HG02642 (cell line): ENCODE data around the gene RAI2.

ENCODE experiments used
- ATAC-seq: cut with Tn5 transposase; IDR thresholded peaks from one replicate; pipeline ENCODE4 v1.9.1; 2021; ENCODE audit warnings: mild to moderate bottlenecking; ENCODE audit not compliant: unreplicated experiment, poor library complexity

RAI2 gene

DNA sequence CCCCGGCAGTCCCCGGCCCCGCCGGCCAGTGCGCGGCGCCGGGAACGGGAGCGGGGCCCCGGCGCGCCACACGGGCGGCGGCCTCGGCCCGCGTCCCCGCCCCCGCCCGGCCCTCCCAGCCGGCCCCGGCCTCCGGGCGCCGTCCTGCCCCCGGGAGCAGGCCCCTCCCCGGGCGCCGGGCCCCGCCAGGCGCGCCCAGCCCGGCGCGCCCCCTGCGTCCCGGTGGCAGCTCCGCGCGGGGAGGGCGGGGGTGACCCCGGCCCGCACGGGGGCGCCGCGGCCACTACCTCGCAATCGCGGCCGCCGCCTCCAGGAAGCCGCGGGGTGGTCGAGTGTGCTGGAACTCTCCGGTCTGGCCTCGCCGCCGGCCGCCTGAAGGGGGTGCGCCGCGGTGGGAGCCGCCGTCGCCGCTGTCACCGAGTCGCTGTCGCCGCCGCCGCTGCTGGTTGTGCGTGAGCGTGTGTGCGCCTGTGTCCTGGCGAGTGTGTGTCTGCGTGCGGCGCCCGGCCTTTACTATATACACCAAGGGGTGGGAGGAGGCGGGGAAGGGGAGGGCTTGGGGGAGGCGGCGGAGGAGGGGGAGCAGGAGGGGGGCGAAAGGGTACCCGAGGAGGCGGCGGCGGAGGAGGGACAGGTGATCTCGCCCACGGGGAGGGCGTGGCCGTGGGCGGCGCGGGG, at the start of gene RAI2:
Gene RAI2 (minus strand): TSS at position 488 of the 678 bp plus-strand sequence. CDS start 59,288 bp downstream, outside the sequence.
- no peak for ATAC-seq

DNA sequence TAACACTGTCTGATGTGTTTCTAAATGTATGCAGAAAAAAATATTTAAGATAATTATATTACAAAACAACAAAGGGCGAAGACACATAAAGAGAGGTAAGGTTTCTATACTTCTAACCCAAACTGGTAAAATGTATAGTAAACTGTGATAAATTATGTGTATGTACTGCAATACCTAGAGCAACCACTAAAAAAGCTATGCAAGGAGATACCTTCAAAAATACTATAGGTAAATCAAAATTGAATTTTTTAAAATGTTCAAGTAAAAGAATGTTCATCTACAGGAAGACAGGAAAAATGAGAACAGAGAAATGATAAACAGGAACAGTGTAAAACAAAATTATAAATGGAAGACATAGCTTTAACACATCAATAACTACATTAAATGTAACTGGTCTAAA, 27.3 kb upstream of the RAI2 start:
- no peak for ATAC-seq

DNA sequence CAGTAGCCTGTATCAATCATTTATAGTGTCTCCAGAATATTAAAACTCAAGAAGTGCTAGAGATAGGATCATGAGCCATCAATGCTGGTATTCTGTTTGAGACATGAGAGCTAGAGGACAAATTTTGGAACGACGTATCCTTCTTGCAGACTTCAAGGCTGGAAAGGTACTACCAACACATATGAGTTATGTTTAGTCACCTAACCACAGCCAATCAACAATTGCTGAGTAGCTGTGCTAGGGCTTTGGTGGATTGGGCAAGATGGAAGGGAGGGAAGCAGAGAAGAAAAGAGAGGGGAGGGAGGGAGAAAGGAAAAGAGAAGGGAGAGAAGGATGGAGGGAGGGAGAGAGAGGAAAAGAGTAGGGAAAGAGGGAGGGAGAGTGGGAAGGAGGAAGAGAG, 21.6 kb upstream of the RAI2 start:
- ATAC-seq = no peak

DNA sequence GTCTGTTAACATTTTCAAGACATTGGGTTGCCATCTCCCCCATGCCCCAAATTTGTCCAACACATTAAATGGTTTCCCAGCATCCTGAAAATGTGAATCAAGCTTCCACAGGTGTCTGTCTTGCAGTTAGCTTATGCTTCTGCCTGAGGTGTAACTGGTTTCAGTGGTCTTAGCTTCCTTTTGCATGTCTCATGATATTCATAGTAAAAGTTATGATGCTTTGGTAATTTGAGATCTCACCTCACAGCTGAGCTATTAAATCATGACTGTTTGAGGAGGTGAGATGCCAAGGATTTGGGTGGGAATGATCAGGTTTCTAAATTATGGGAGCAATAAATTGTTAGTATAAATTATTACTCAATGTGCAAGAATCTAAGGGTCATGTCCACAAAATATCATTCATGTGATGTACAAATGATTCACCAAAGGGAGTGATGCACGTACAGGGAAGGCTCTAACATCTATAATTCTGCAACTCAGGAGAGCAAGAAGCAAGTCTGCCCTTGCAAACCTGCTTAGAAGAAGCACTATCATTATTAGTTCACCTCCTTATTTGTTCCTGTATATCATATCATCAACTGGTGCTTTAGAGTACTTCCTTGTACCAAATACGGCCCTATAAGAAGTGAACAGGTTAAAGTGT, 17.1 kb upstream of the RAI2 start:
- ATAC-seq = no peak

DNA sequence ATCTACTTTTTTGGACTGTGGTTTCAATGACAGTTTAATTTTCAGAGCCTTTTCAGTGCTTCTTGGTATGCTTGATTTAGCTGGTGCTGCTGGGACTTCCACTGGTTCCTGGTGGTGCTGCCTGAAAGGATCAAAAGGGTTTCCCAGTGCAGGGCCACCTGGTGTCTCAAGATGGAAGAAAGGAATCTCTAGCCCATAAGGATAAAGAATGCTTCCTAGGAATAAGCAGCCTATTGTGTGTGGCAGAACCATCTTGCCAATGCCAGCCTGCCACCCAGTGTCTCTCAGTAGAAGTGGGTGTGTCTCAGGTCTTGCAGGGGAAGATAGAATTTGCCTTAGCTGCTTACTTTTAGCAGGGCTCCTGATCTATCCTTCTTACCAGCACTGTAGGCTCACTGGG, 15.0 kb upstream of the RAI2 start:
- ATAC-seq = no peak

- no peak for ATAC-seq
Observed at GRCh38 chrX:17869580-17869979, 8.5 kb upstream of the RAI2 start.

DNA sequence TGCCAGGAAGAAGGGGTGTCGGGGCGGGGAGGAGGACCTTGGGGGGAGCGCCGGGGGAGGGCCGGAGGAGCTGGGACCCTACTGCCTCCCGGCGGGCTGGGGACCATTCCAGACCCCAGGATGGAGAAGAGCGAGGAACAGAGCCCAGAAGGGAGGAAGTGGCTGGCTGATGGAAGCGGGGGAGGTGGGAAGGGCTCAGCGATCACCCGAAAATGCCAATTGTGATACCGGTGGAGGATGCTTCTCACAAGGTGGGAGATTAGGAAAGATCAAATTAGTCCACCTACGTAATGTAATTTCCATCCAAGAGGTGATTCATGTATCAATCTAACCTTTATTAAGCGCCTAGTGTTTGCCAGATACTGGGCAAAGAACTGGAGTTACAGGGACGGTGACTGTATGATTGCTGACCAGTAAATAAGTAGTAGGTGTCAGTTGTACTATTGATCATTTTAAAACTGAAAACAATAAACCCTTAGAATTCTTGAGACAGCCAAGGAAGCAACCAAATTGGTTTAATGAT, 452 bp upstream of the RAI2 start:
- no peak for ATAC-seq

DNA sequence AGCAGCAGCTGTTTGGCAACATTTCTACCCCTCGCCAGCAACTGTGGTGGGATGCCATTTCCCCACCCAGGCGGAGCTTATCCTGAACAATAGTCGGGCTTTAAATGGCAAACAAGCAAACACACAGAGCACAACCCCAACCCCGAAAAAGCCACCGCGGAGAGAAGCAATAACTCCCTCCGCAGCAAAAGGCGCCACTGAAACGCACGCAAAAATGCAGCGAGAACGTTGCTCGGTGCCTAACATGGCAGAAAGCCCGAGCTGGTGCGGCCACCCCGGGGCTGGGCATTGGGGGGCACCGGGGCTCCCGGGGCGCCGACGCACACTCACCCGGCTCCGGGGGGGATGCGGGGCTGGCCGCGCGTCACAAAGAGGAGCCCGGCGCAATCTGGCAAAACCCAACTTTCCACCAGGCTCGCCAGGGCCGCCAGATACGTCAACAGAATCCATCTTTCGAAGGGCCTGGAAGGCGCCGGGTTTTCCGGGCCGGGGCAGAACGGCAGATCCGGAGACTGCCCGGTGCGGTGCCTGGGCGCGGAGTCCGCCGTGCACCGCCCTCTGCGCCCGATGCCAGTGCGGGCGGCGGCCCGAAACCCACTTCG, 818 bp downstream of the RAI2 start:
- ATAC-seq = no peak

DNA sequence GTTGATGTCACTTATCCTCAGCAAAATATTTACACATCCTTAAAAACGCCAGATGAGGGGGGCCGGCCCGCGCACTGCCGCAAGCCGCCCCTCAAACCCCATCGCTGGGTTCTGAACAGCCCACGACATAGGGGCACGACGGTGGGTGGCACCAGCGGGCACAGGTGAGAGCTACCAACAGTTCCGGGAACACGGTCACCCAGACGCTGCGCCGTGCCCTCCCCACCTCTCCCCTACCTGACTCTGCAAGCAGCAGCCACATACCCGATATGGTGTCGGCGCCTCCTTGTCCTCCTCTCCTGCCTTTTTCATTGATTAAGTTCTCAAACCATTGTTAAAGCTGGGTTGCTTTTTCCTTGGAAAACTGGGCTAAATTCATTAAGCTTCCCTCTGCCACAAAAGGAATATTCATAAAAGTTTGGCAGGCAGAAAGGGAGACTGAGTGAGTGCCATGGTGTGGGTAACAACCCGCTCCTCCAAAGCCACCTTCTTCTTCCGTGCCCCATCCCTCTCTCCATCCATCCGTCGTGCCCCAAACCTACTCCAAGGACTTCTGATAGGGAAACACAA, 1.4 kb downstream of the RAI2 start:
- no peak for ATAC-seq

DNA sequence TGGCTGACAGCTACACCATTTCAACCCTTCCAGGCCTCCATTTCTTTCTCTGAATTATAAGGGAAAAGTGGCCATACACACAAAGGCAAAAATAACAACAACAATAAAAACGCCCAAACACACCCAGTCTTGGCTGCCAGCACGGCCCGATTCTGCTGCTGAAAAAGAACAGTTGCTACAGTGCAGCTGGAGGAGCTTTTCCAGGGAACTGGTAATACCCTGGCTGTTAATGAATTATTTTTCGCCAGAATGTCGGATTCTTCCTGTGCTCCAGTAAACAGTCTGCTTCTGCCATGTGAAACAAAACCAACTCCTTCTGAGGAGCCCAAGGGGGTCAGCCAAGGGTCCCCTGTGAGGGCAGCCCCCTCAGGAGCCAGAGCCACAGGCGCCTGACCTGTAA, 6.6 kb downstream of the RAI2 start:
- no peak for ATAC-seq

DNA sequence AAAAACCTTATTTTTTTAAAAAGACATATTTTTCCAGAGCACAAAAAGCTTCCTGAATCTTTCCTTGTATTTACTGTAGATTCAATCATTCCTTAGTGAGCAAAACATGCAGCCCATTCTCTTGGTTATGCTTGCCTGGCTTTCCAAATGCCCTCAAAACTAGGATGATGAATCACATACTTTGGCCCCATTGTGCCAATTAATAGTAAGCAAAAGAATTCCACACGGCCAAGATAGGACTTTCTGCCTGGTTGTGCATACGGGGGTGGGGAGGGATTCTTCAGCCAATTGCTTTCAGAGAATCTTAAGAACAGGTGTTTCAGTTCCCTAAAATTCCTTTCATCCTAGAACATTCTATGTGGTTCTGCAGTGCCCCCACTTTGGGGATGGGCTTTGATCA, 7.0 kb downstream of the RAI2 start:
- no peak for ATAC-seq

DNA sequence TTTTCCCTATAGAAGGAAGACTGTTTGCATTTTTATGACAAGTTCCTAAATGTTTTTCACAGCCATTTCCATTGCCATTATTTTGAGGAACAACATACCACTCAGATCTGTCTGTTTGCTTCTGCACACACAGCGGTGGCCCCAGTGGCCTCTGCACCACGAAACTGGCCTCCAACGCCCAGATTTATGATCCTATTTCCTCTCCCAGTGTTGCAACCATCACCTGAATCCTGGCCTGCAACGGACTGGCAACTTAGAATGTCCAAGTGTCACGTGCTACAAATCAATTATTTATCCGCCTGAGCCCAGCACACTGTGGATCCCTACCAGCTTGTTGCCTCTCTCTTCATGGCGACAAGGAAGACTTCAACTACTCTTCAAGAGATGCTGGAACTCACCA, 9.2 kb downstream of the RAI2 start:
- no peak for ATAC-seq

DNA sequence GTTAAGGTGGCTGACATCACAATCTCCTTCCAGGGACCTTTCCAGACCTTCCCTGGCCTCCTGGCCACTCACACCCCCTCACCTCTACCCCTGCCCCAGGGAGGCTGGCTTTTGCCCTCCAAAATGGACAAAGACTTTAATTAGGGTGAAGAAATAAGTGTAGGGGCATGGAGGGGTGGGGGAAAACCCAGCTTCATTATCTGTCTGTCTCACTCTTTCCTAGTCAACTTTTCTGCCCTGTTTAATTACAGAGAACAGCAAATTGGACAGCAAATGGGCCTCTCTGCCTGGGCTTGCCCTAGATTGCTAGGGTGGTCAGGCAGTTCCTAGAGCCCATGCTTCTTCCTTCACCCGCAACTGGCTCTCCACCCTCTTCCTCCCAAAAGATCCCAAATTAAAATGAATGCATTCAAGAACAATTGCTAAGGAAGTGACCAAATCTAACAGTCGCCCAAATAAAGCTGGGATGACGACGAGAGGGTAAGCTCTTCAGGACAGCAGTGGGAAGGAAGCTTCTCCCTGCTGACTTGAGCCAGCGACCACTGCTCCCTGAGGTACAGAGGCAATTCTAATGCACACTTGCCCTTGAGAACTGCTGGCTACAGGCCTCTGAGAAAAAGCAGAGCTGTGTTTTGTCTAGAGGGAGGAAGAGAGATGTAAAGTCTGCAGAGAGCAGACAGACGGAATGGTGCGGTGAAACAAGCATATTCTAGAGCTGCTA, 12.4 kb downstream of the RAI2 start:
- ATAC-seq = no peak

- no peak for ATAC-seq
Observed at GRCh38 chrX:17846045-17846444, 15.1 kb downstream of the RAI2 start.

- no peak for ATAC-seq
Observed at GRCh38 chrX:17844236-17844635, 16.9 kb downstream of the RAI2 start.

- ATAC-seq = no peak
Observed at GRCh38 chrX:17842769-17843525, 18.2 kb downstream of the RAI2 start.

DNA sequence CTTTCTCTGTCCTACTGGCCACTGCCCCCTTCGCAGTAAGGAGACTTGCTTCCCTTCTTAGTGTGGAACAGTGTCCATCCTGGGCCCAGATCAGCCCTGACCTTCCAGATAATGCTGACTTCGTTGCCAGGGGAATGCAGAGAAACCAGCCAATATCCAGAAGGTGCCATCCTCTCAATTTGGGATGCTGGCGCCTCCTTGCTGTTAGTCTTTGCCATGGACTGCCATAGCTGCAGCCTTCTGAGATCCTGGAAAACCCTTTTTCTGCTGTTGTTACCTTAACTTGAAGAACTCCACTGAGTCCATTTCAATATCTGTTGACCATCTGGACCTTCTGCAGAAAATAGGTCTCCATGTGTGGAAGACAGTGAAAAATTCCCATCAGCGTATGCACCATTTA, 21.8 kb downstream of the RAI2 start:
- ATAC-seq = no peak

GRCh38 chrX:17836830-17837229, 24.3 kb downstream of the RAI2 start:
- no peak for ATAC-seq

GRCh38 chrX:17833954-17834353, 27.1 kb downstream of the RAI2 start:
- ATAC-seq = no peak

DNA sequence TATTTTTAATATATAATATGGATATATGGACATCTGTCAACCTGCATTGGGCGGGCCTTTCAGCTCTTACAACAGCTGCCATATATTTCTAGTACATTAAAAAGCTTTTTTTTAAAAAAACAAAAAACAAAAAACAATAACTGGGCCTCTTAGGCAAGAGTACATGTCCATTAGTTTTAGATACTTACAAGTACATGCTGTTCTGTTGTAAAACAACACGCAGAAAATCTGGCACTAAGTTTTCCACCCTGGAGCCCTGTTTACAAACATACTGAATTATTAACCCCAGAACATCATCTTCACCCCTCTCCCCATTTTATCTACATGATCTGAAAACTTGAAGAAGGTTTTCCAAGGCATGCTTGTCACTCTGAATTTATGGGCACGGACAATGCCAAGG, 29.8 kb downstream of the RAI2 start:
- ATAC-seq = no peak
